Loucy (cell line): ENCODE data around the gene JPH3.

ENCODE experiments used
- CTCF ChIP-seq: fragments of 200-600 bp; sonication (generic); conservative IDR thresholded peaks from 2 replicates; pipeline ENCODE4 v1.5.1; 2014; ENCODE audit warnings: mild to moderate bottlenecking, antibody characterized with exemption, low read length
- EZH2phosphoT487 ChIP-seq: fragments of 200-600 bp; IDR thresholded peaks from 2 replicates; pipeline ENCODE4 v1.6.1; 2018; ENCODE audit warnings: antibody characterized with exemption, mild to moderate bottlenecking, moderate library complexity, borderline replicate concordance

DNA sequence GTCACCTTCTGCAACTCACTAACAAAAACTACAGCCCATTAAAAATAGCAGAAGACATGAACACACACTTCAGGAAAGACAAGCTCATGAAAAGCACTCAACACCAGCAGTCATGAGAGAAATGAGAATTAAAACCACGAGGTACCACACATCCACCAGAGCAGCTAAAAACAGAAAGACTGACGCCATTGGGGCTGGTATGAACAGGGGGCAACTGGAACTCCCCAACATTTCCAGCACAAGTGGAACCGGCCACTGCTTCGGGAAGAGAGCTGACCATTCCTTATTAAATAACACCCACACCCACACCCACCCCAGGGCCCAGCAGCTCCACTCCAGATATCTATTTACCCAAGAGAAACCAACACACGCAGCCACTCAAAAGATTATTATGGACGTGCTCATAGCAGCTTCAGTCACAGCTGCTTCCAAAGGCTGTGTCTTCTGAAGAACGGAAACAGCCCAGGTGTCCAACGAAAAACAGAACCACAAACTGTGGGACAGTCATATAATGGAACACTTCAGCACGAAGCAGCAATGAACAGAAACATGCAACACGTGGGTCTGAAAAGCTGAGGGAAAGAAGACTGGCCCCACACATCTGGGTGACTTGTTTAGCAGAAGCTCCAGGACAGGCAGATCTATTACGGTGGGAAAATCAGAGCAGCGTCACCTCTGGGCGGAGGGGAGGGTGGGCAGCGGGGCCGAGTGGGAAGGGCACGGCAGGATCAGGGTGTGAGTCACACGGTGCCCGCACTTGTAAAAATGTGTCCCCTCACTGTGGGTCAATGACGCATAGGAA lies 122.4 kb downstream of the JPH3 start:
- TF ChIP-seq CTCF (no peak), EZH2phosphoT487 (no peak)
